CD4-positive, alpha-beta T cell (primary cell): ENCODE measurements around the gene SORCS2. TPM values are rescaled to one million over a fixed set of nuclear protein-coding genes. Genes with fewer than 3 reads are reported as not detected.

ENCODE experiments used
- ATAC-seq: fragments of 200-7000 bp; cut with Tn5 transposase; one replicate; pipeline ENCODE4 v1.10.0; 2022; ENCODE audit warnings: mild to moderate bottlenecking; ENCODE audit not compliant: poor library complexity
- CTCF ChIA-PET: fragments of 350-600 bp; sonication (Branson Sonifier 250); formaldehyde crosslinking; loops from one replicate; lab custom pipeline; 2021; ENCODE audit warnings: antibody characterized with exemption, inconsistent platforms; lab: Charles Lee
- POLR2A ChIA-PET: fragments of 350-600 bp; sonication (Branson Sonifier 250); formaldehyde crosslinking; loops from one replicate; lab custom pipeline; 2021; ENCODE audit warnings: antibody characterized with exemption, inconsistent platforms; lab: Charles Lee
- DNase-seq, 14 experiments: peaks; one replicate each; pipeline ENCODE4 v3.0.0-alpha.2; 2013 to 2020; ENCODE audit warnings: mixed read lengths in 2 of 14
- H3K27ac ChIP-seq, 2 donors: one replicate each; pipeline versions ENCODE4 v1.5.1 to v1.7.0; 2013; ENCODE audit warnings: low read length in 2 of 2, low read depth in 1 of 2, mild to moderate bottlenecking in 1 of 2
- H3K27me3 ChIP-seq, 2 experiments: 1 replicate in 1 of 2; 2 replicates in 1 of 2; pipeline versions ENCODE4 v1.6.1 to v1.7.0; 2013; ENCODE audit warnings: low read length in 2 of 2, control low read depth in 1 of 2, mild to moderate bottlenecking in 1 of 2, moderate library complexity in 1 of 2; ENCODE audit not compliant: insufficient read depth in 2 of 2, control insufficient read depth in 1 of 2
- H3K36me3 ChIP-seq: one replicate; pipeline ENCODE4 v1.6.1; 2013; ENCODE audit warnings: low read length, control low read depth; ENCODE audit not compliant: insufficient read depth
- H3K4me1 ChIP-seq: one replicate; pipeline ENCODE4 v1.6.1; 2013; ENCODE audit warnings: low read length, control low read depth; ENCODE audit not compliant: insufficient read depth
- H3K4me3 ChIP-seq: one replicate; pipeline ENCODE4 v1.5.1; 2013; ENCODE audit warnings: mild to moderate bottlenecking, low read length, moderate library complexity
- H3K9me3 ChIP-seq, 2 experiments: 1 replicate in 1 of 2; 2 replicates in 1 of 2; pipeline versions ENCODE4 v1.6.1 to v1.7.0; 2013; ENCODE audit warnings: low read length in 2 of 2, mild to moderate bottlenecking in 2 of 2, control low read depth in 1 of 2, moderate library complexity in 1 of 2; ENCODE audit not compliant: control insufficient read depth in 1 of 2, insufficient read depth in 1 of 2
- H3K27ac Mint-ChIP-seq: one replicate; pipeline ENCODE4 v1.8.0; 2020; ENCODE audit warnings: mixed read lengths
- H3K27me3 Mint-ChIP-seq: one replicate; pipeline ENCODE4 v1.8.0; 2021; ENCODE audit warnings: mixed read lengths
- H3K36me3 Mint-ChIP-seq: one replicate; pipeline ENCODE4 v1.8.0; 2021; ENCODE audit warnings: low read depth, mixed read lengths
- H3K4me1 Mint-ChIP-seq: one replicate; pipeline ENCODE4 v1.8.0; 2021; ENCODE audit warnings: low read depth, mixed read lengths
- H3K4me3 Mint-ChIP-seq: one replicate; pipeline ENCODE4 v1.8.0; 2020; ENCODE audit warnings: mild to moderate bottlenecking, mixed read lengths
- H3K9me3 Mint-ChIP-seq: one replicate; pipeline ENCODE4 v1.8.0; 2020; ENCODE audit warnings: mixed read lengths
- CTCF ChIP-seq: fragments of 200-600 bp; IDR thresholded peaks from one replicate; pipeline ENCODE4 v1.8.0; 2022; ENCODE audit warnings: antibody characterized with exemption, mild to moderate bottlenecking
- intact Hi-C, 2 experiments: fragments of 100-400 bp; cut with DNase I in 1 of 2; cut with micrococcal nuclease in 1 of 2; formaldehyde crosslinking; loops; one replicate each; pipeline versions ENCODE4 v1.15.1 to v1.9.0; 2023 to 2025; cut with DNase I, micrococcal nuclease
- total RNA-seq, 174 experiments: library from RNA in 2 of 174; stranded (reverse) in 2 of 174; gene quantifications; one replicate each; pipeline ENCODE4 v1.2.3 and lab custom pipeline; 2021 to 2026

Gene SORCS2
- total RNA-seq, 2 experiments from 2014 or later: not detected

- POLR2A ChIA-PET: no interaction called here
- no peaks in the 10 kb centered on the region for H3K27me3 Mint-ChIP-seq
- H3K4me3 Mint-ChIP-seq: no peak overlapping the region
- no peaks in the 10 kb centered on the region for H3K36me3 ChIP-seq
- no peaks in the 10 kb centered on the region for H3K36me3 Mint-ChIP-seq
- H3K9me3 ChIP-seq: peaks cover 0 to 9% of the 10 kb centered on the region in 2 experiments
- no peaks in the 10 kb centered on the region for H3K4me1 ChIP-seq
- H3K4me3 ChIP-seq: no peak overlapping the region
- no peaks in the 10 kb centered on the region for H3K4me1 Mint-ChIP-seq
- CTCF ChIA-PET: no interaction called here
- TF ChIP-seq CTCF: no peak
- intact Hi-C loops: no loop called here
- DNase-seq: no peak
- H3K27ac ChIP-seq: no peak overlapping the region
- no peaks in the 10 kb centered on the region for H3K9me3 Mint-ChIP-seq
- no peaks in the 10 kb centered on the region for H3K27me3 ChIP-seq
- no peak for ATAC-seq
- no peak overlapping the region for H3K27ac Mint-ChIP-seq
These were observed 30.2 kb downstream of the SORCS2 start for GRCh38 chr4:7222521-7222920.

GRCh38 chr4:7223541-7223940, 31.2 kb downstream of the SORCS2 start:
- ATAC-seq: no peak
- Mint-ChIP-seq H3K4me1 (no peaks in the 10 kb centered on the region), H3K36me3 (no peaks in the 10 kb centered on the region), H3K27me3 (no peaks in the 10 kb centered on the region), H3K9me3 (no peaks in the 10 kb centered on the region), H3K4me3 (no peak overlapping the region), H3K27ac (no peak overlapping the region)
- no peak for DNase-seq
- Histone ChIP-seq H3K27me3 (no peaks in the 10 kb centered on the region), H3K4me3 (no peak overlapping the region), H3K36me3 (no peaks in the 10 kb centered on the region), H3K27ac (no peak overlapping the region), H3K9me3 (peaks cover 0 to 9% of the 10 kb centered on the region in 2 experiments), H3K4me1 (no peaks in the 10 kb centered on the region)
- intact Hi-C loops: no loop called here
- CTCF ChIA-PET: no interaction called here
- POLR2A ChIA-PET: no interaction called here
- TF ChIP-seq CTCF: no peak

- no peaks in the 10 kb centered on the region for H3K36me3 ChIP-seq
- Mint-ChIP-seq H3K36me3 (no peaks in the 10 kb centered on the region), H3K4me3 (no peak overlapping the region), H3K4me1 (no peaks in the 10 kb centered on the region), H3K9me3 (no peaks in the 10 kb centered on the region), H3K27ac (no peak overlapping the region), H3K27me3 (no peaks in the 10 kb centered on the region)
- H3K4me1 ChIP-seq: no peaks in the 10 kb centered on the region
- intact Hi-C loops: no loop called here
- ATAC-seq (no peak), DNase-seq (no peak)
- CTCF ChIA-PET: no interaction called here
- no peak for TF ChIP-seq CTCF
- H3K4me3 ChIP-seq: no peak overlapping the region
- peaks cover 0 to 13% of the 10 kb centered on the region in 2 experiments for H3K9me3 ChIP-seq
- H3K27ac ChIP-seq: no peak overlapping the region
- H3K27me3 ChIP-seq: no peaks in the 10 kb centered on the region
- POLR2A ChIA-PET: no interaction called here
These were observed 31.7 kb downstream of the SORCS2 start for GRCh38 chr4:7224001-7224400.
